Lower leg skin (tissue), 3 donors: Measurements from ENCODE around the gene HSD17B11.

ENCODE experiments used
- POLR2A ChIP-seq, 2 donors: fragments of 450-650 bp; IDR thresholded peaks; one replicate each; pipeline ENCODE4 v1.6.1; 2016 to 2017; ENCODE audit warnings: antibody characterized with exemption in 2 of 2, mild to moderate bottlenecking in 1 of 2, moderate library complexity in 1 of 2
- TF ChIP-seq, protein P1 (sequence below), 3 donors: fragments of 450-650 bp; IDR thresholded peaks; one replicate each; pipeline ENCODE4 v1.5.1; 2016; ENCODE audit warnings: antibody characterized with exemption in 3 of 3, mild to moderate bottlenecking in 3 of 3, moderate library complexity in 2 of 3

GRCh38 chr4:87365348-87365747, 25.6 kb downstream of the HSD17B11 start:
- TF ChIP-seq, protein P1, sequence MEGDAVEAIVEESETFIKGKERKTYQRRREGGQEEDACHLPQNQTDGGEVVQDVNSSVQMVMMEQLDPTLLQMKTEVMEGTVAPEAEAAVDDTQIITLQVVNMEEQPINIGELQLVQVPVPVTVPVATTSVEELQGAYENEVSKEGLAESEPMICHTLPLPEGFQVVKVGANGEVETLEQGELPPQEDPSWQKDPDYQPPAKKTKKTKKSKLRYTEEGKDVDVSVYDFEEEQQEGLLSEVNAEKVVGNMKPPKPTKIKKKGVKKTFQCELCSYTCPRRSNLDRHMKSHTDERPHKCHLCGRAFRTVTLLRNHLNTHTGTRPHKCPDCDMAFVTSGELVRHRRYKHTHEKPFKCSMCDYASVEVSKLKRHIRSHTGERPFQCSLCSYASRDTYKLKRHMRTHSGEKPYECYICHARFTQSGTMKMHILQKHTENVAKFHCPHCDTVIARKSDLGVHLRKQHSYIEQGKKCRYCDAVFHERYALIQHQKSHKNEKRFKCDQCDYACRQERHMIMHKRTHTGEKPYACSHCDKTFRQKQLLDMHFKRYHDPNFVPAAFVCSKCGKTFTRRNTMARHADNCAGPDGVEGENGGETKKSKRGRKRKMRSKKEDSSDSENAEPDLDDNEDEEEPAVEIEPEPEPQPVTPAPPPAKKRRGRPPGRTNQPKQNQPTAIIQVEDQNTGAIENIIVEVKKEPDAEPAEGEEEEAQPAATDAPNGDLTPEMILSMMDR (IDR thresholded peaks at IDR 0.05), result no peak
- TF ChIP-seq POLR2A (IDR thresholded peaks at IDR 0.05), result no peak
